HCT116 (cell line): ENCODE measurements around the gene NOL3. TPM values are rescaled to one million over a fixed set of nuclear protein-coding genes. Genes with fewer than 3 reads are reported as not detected.

Source experiments
- microRNA counts: library from miRNA; unstranded; fragments of <30 nt; microRNA quantifications from one replicate; lab custom pipeline; 2015
- microRNA-seq: library from miRNA; unstranded; fragments of <30 nt; microRNA quantifications from one replicate; pipeline ENCODE4, GENCODE V29; 2016; ENCODE audit warnings: borderline number of aligned reads
- total RNA-seq: library from RNA; stranded (reverse); gene quantifications from one replicate; pipeline ENCODE4 v1.2.1, GENCODE V29; 2021; ENCODE audit not compliant: unreplicated experiment

Gene NOL3
- total RNA-seq, 1 experiment from 2014 or later, result 54.0 TPM

MicroRNAs encoded within 50 kb of the gene (microRNA counts, 767-probe panel; counts per million panel counts)
- microRNA hsa-miR-328 (lab: Ali Mortazavi, UCI), result not detected

Small RNA genes lying within 50 kb of the gene (microRNA-seq; reads per million reads assigned to microRNA genes)
- 10.5 reads per million, percentile 30 among the genes with 10 or more reads in this experiment for gene MIR328

Other genes starting within 250 kb of the NOL3 start
- gene RRAD, start 245.0 kb upstream of the NOL3 start, total RNA-seq, result 2.2 TPM
- 113 TPM for gene CIAO2B, start 236.1 kb upstream of the NOL3 start, total RNA-seq
- 35.4 TPM for gene CES2, start 235.0 kb upstream of the NOL3 start, total RNA-seq
- 10.8 TPM for gene CES3, start 209.3 kb upstream of the NOL3 start, total RNA-seq
- not detected for gene CES4A, start 181.9 kb upstream of the NOL3 start, total RNA-seq
- gene CBFB, start 141.4 kb upstream of the NOL3 start, total RNA-seq, result 101 TPM
- gene PHAF1, start 60.6 kb upstream of the NOL3 start, total RNA-seq, result 19.2 TPM
- gene B3GNT9, start 19.5 kb upstream of the NOL3 start, total RNA-seq, result 3.8 TPM
- gene TRADD, start 10.6 kb upstream of the NOL3 start, total RNA-seq, result 20.5 TPM
- 27.8 TPM for gene FBXL8, start 10.6 kb upstream of the NOL3 start, total RNA-seq
- gene HSF4, start 5.8 kb upstream of the NOL3 start, total RNA-seq, result 46.6 TPM
- gene MATCAP1, start 13.4 kb downstream of the NOL3 start, total RNA-seq, result 38.7 TPM
- 0.30 TPM for gene EXOC3L1, start 19.6 kb downstream of the NOL3 start, total RNA-seq
- gene E2F4, start 21.6 kb downstream of the NOL3 start, total RNA-seq, result 114 TPM
- 45.8 TPM for gene ELMO3, start 28.6 kb downstream of the NOL3 start, total RNA-seq
- gene TMEM208, start 56.6 kb downstream of the NOL3 start, total RNA-seq, result 36.1 TPM
- 69.2 TPM for gene FHOD1, start 76.9 kb downstream of the NOL3 start, total RNA-seq
- gene SLC9A5, start 78.4 kb downstream of the NOL3 start, total RNA-seq, result 5.6 TPM
- 38.5 TPM for gene PLEKHG4, start 109.0 kb downstream of the NOL3 start, total RNA-seq
- not detected for gene KCTD19, start 156.2 kb downstream of the NOL3 start, total RNA-seq
- gene LRRC36, start 156.3 kb downstream of the NOL3 start, total RNA-seq, result not detected
- gene TPPP3, start 223.0 kb downstream of the NOL3 start, total RNA-seq, result 1.2 TPM
- 9.1 TPM for gene ZDHHC1, start 245.9 kb downstream of the NOL3 start, total RNA-seq